Parathyroid adenoma (tissue), 2 donors: ENCODE measurements around the gene LTBP1.

Source experiments
- H2AFZ ChIP-seq: fragments of 300-600 bp; sonication (generic); one replicate; pipeline ENCODE4 v1.7.0; 2017; ENCODE audit warnings: antibody characterized with exemption, mild to moderate bottlenecking
- H3K27ac ChIP-seq: fragments of 300-600 bp; sonication (generic); one replicate; pipeline ENCODE4 v1.7.0; 2017
- H3K27me3 ChIP-seq: fragments of 300-600 bp; sonication (generic); one replicate; pipeline ENCODE4 v1.7.0; 2017; ENCODE audit warnings: low read length; ENCODE audit not compliant: control insufficient read depth, insufficient read depth
- H3K36me3 ChIP-seq: fragments of 300-600 bp; sonication (generic); one replicate; pipeline ENCODE4 v1.7.0; 2017; ENCODE audit warnings: low read length; ENCODE audit not compliant: control insufficient read depth, insufficient read depth
- H3K4me1 ChIP-seq: fragments of 300-600 bp; sonication (generic); one replicate; pipeline ENCODE4 v1.7.0; 2017; ENCODE audit warnings: control low read depth
- H3K4me2 ChIP-seq: fragments of 300-600 bp; sonication (generic); one replicate; pipeline ENCODE4 v1.7.0; 2017; ENCODE audit warnings: low read length
- H3K4me3 ChIP-seq: fragments of 300-600 bp; sonication (generic); one replicate; pipeline ENCODE4 v1.7.0; 2017; ENCODE audit warnings: low read depth, low read length
- H3K79me2 ChIP-seq: fragments of 300-600 bp; sonication (generic); one replicate; pipeline ENCODE4 v1.7.0; 2017; ENCODE audit warnings: control low read depth
- H3K9ac ChIP-seq: fragments of 300-600 bp; sonication (generic); one replicate; pipeline ENCODE4 v1.7.0; 2017; ENCODE audit warnings: mild to moderate bottlenecking
- H3K9me3 ChIP-seq: fragments of 300-600 bp; sonication (generic); one replicate; pipeline ENCODE4 v1.7.0; 2017; ENCODE audit warnings: low read length; ENCODE audit not compliant: control insufficient read depth
- CTCF ChIP-seq: fragments of 300-600 bp; sonication (generic); IDR thresholded peaks from one replicate; pipeline ENCODE4 v1.7.0; 2017; ENCODE audit warnings: antibody characterized with exemption, mild to moderate bottlenecking
- donor health status: primary hyperparathyroidism.

The LTBP1 gene

GRCh38 chr2:33323957-33324356 is 377.2 kb downstream of the LTBP1 start:
- Histone ChIP-seq H3K4me3 (no peak overlapping the region), H3K9ac (no peak overlapping the region), H3K79me2 (no peaks in the 10 kb centered on the region), H3K4me2 (no peak overlapping the region), H3K27me3 (no peaks in the 10 kb centered on the region), H3K4me1 (no peaks in the 10 kb centered on the region), H3K27ac (no peak overlapping the region), H3K36me3 (no peaks in the 10 kb centered on the region), H2AFZ (no peak overlapping the region), H3K9me3 (no peaks in the 10 kb centered on the region)
- no peak for TF ChIP-seq CTCF

GRCh38 chr2:33326100-33326499 is 379.3 kb downstream of the LTBP1 start:
- H3K9ac ChIP-seq: no peak overlapping the region
- no peak overlapping the region for H2AFZ ChIP-seq
- H3K4me3 ChIP-seq: no peak overlapping the region
- no peaks in the 10 kb centered on the region for H3K9me3 ChIP-seq
- H3K27ac ChIP-seq: no peak overlapping the region
- no peaks in the 10 kb centered on the region for H3K79me2 ChIP-seq
- no peaks in the 10 kb centered on the region for H3K4me1 ChIP-seq
- no peak for TF ChIP-seq CTCF
- H3K36me3 ChIP-seq: no peaks in the 10 kb centered on the region
- H3K27me3 ChIP-seq: no peaks in the 10 kb centered on the region
- H3K4me2 ChIP-seq: no peak overlapping the region

- no peaks in the 10 kb centered on the region for H3K36me3 ChIP-seq
- no peaks in the 10 kb centered on the region for H3K27me3 ChIP-seq
- no peak overlapping the region for H3K9ac ChIP-seq
- no peak overlapping the region for H3K4me3 ChIP-seq
- H3K4me2 ChIP-seq: no peak overlapping the region
- no peak for TF ChIP-seq CTCF
- H3K79me2 ChIP-seq: no peaks in the 10 kb centered on the region
- no peaks in the 10 kb centered on the region for H3K4me1 ChIP-seq
- no peak overlapping the region for H2AFZ ChIP-seq
- H3K9me3 ChIP-seq: no peaks in the 10 kb centered on the region
- H3K27ac ChIP-seq: no peak overlapping the region
Observed at GRCh38 chr2:33333433-33333832, 386.7 kb downstream of the LTBP1 start.

GRCh38 chr2:33334083-33334482 is 387.3 kb downstream of the LTBP1 start:
- Histone ChIP-seq H3K79me2 (no peaks in the 10 kb centered on the region), H3K27ac (no peak overlapping the region), H3K4me2 (no peak overlapping the region), H3K4me1 (no peaks in the 10 kb centered on the region), H3K27me3 (no peaks in the 10 kb centered on the region), H3K36me3 (no peaks in the 10 kb centered on the region), H3K4me3 (no peak overlapping the region), H2AFZ (no peak overlapping the region), H3K9me3 (no peaks in the 10 kb centered on the region), H3K9ac (no peak overlapping the region)
- no peak for TF ChIP-seq CTCF

GRCh38 chr2:33335516-33335915 is 388.8 kb downstream of the LTBP1 start:
- no peak overlapping the region for H3K4me2 ChIP-seq
- H3K4me1 ChIP-seq: no peaks in the 10 kb centered on the region
- no peak overlapping the region for H3K4me3 ChIP-seq
- H3K9ac ChIP-seq: no peak overlapping the region
- no peak overlapping the region for H2AFZ ChIP-seq
- no peaks in the 10 kb centered on the region for H3K79me2 ChIP-seq
- no peaks in the 10 kb centered on the region for H3K27me3 ChIP-seq
- no peak for TF ChIP-seq CTCF
- no peak overlapping the region for H3K27ac ChIP-seq
- no peaks in the 10 kb centered on the region for H3K36me3 ChIP-seq
- no peaks in the 10 kb centered on the region for H3K9me3 ChIP-seq
